ENCODE data around the gene IL12RB2. TPM values are rescaled to one million over a fixed set of nuclear protein-coding genes. Genes with fewer than 3 reads are reported as not detected.

The IL12RB2 gene
- total and polyA plus RNA-seq, 2 experiments from 2014 or later: 0.79 to 1.7 TPM

- H3K9me3 Mint-ChIP-seq: no peaks in the 10 kb centered on the region
- no peak overlapping the region for H3K27ac Mint-ChIP-seq
- no peak overlapping the region for H3K4me2 ChIP-seq
- H3K79me2 ChIP-seq (replicated peaks; ENCODE audit: insufficient read depth): no peaks in the 10 kb centered on the region
- no peaks in the 10 kb centered on the region for H3K4me1 ChIP-seq (ENCODE audit: insufficient read depth)
- 0 out of 3 replicates have a peak, but pooled peaks cover 2% of the 10 kb centered on the region for H3K4me1 Mint-ChIP-seq
- TF ChIP-seq EZH2 (IDR thresholded peaks at IDR 0.05; ENCODE audit: low read depth, unreplicated experiment): no peak
- no peak for TF ChIP-seq ZNF114 (CRISPR knock-in tag; IDR thresholded peaks at IDR 0.05)
- TF ChIP-seq EZH2phosphoT487 (IDR thresholded peaks at IDR 0.05; ENCODE audit: unreplicated experiment): no peak
- TF ChIP-seq REST (IDR thresholded peaks at IDR 0.05; ENCODE audit: unreplicated experiment): no peak
- TF ChIP-seq POLR2AphosphoS5 (IDR thresholded peaks at IDR 0.05; ENCODE audit: low read depth): no peak
- TF ChIP-seq CREB1 (CRISPR knock-in tag; IDR thresholded peaks at IDR 0.05; ENCODE audit: low read depth): no peak
- no peak for TF ChIP-seq JUNB (IDR thresholded peaks at IDR 0.05; ENCODE audit: unreplicated experiment)
- H3K4me3 ChIP-seq: no peak overlapping the region
- no peak overlapping the region for H2AFZ ChIP-seq
- no peaks in the 10 kb centered on the region for H3K36me3 ChIP-seq (ENCODE audit: insufficient read depth)
- H3F3A ChIP-seq (replicated peaks; ENCODE audit: low read depth): no peaks in the 10 kb centered on the region
- no peaks in the 10 kb centered on the region for H3K36me3 Mint-ChIP-seq (ENCODE audit: low read depth)
- no peak overlapping the region for H3K4me3 Mint-ChIP-seq
- H3K27me3 ChIP-seq (ENCODE audit: insufficient read depth): peaks cover 35% of the 10 kb centered on the region
- H3K27ac ChIP-seq (ENCODE audit: low read depth): no peak overlapping the region
- ATAC-seq (no peak), DNase-seq (ENCODE audit: low spot score) (no peak)
- H4K20me1 ChIP-seq (replicated peaks; ENCODE audit: insufficient read depth): no peaks in the 10 kb centered on the region
- peaks cover 22% of the 10 kb centered on the region for H3K27me3 Mint-ChIP-seq (ENCODE audit: insufficient read depth, low read depth, poor library complexity)
- H3K9me2 ChIP-seq (ENCODE audit: insufficient read depth): 0 out of 2 replicates have a peak, but pooled peaks cover 4% of the 10 kb centered on the region
Measured at GRCh38 chr1:67304023-67304422, 3.6 kb upstream of the IL12RB2 start.

GRCh38 chr1:67306547-67306946 is 1.1 kb upstream of the IL12RB2 start:
- ATAC-seq (no peak), DNase-seq (ENCODE audit: low spot score) (no peak)
- no peaks in the 10 kb centered on the region for H3K36me3 Mint-ChIP-seq (ENCODE audit: low read depth)
- H3K9me3 Mint-ChIP-seq: no peaks in the 10 kb centered on the region
- no peaks in the 10 kb centered on the region for H4K20me1 ChIP-seq (replicated peaks; ENCODE audit: insufficient read depth)
- H3K4me1 ChIP-seq (ENCODE audit: insufficient read depth): no peaks in the 10 kb centered on the region
- TF ChIP-seq ZNF331 (CRISPR knock-in tag; IDR thresholded peaks at IDR 0.05; ENCODE audit: low read depth) (no peak), ZNF462 (CRISPR knock-in tag; IDR thresholded peaks at IDR 0.05) (no peak), CREB1 (CRISPR knock-in tag; IDR thresholded peaks at IDR 0.05; ENCODE audit: low read depth) (no peak), EZH2 (IDR thresholded peaks at IDR 0.05; ENCODE audit: low read depth, unreplicated experiment) (no peak), STAT1 (IDR thresholded peaks at IDR 0.05; ENCODE audit: unreplicated experiment) (no peak), EZH2phosphoT487 (IDR thresholded peaks at IDR 0.05; ENCODE audit: unreplicated experiment) (no peak), ZNF114 (CRISPR knock-in tag; IDR thresholded peaks at IDR 0.05) (no peak)
- H3K27me3 Mint-ChIP-seq (ENCODE audit: insufficient read depth, low read depth, poor library complexity): peaks cover 21% of the 10 kb centered on the region
- H3K4me3 ChIP-seq: no peak overlapping the region
- peaks cover 49% of the 10 kb centered on the region for H3K27me3 ChIP-seq (ENCODE audit: insufficient read depth)
- H3F3A ChIP-seq (replicated peaks; ENCODE audit: low read depth): no peaks in the 10 kb centered on the region
- no peak overlapping the region for H3K4me2 ChIP-seq
- no peaks in the 10 kb centered on the region for H3K9me2 ChIP-seq (ENCODE audit: insufficient read depth)
- H3K36me3 ChIP-seq (ENCODE audit: insufficient read depth): no peaks in the 10 kb centered on the region
- H3K27ac Mint-ChIP-seq: no peak overlapping the region
- 0 out of 3 replicates have a peak, but pooled peaks cover 2% of the 10 kb centered on the region for H3K4me1 Mint-ChIP-seq
- H2AFZ ChIP-seq: no peak overlapping the region
- no peak overlapping the region for H3K27ac ChIP-seq (ENCODE audit: low read depth)
- H3K79me2 ChIP-seq (replicated peaks; ENCODE audit: insufficient read depth): no peaks in the 10 kb centered on the region
- peak overlapping the region; percentile 77; the same call in 1 of the 3 replicates for H3K4me3 Mint-ChIP-seq
